Cerebellar cortex (tissue), 1 donor: ENCODE measurements around the gene ARID5A.

Experiments
- DNase-seq: peaks from one replicate; pipeline ENCODE4 v3.0.0-alpha.2; 2015; ENCODE audit warnings: low spot score

The ARID5A gene

DNA sequence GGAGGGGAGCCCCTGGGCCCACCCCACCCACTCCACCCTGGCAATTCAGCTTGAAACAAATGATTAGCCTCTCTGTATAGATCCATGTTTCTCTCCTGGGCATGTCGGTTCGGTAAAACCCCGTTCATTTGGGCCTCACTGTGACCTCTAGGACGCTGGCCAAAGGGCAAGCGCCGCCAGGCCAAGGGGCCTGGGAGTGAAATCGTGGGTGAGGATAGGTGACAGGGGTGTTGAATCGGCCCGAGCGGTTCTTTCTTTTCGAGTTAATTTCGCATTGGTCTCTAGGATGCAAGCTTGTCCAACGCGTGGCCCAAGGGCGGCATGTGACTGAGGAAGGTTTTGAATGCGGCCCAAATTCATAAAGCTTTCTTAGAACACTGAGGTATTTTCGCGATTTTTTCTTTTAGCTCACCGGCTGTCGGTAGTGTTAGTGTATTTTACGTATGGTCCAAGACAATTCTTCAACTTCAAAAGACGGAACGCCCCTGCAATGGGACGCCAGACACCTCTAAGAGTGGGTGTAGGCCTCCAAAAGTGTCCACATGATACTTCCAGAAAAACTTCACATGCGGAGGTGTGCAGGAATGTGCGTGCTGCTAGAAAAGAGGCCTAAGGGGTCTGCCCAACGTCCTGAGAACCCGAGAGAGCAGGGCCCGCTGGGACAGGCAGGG lies 9.8 kb upstream of the ARID5A start:
- DNase-seq = no peak

DNA sequence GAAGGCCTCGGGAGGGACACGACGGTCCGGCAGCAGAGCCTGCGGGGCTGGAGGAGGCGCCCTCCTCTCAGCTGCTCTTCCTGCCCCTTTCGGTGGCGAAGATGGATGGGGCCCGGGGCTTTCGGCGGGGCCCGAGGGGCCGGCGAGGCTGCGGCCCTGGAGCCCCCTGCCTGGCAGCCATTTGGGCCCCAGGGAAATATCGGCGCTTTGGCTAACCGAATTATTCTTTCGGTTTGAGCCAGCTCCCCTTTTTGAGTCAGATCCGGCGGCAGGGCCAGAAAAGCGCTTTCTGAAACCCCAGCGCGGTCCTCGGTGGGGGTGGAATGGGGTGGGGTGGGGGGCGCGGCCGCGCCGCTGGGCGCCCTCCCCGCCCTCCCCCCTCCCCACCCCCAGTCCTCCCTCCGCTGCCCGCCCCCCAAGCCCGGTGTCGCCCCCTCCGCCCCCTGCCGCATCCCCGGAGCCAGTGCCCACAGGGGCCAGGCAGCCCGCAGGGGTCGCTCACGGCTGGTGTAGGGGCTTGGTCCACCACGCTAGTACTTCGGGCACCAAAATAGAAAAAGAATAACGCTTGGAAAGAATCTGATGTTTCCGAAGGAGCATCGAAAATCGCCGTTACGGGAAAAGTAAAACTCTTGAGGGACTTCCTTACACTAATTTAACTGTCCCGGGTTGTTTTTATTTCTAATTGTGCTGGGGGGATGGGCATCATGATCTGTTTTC lies 9.1 kb upstream of the ARID5A start:
- no peak for DNase-seq

DNA sequence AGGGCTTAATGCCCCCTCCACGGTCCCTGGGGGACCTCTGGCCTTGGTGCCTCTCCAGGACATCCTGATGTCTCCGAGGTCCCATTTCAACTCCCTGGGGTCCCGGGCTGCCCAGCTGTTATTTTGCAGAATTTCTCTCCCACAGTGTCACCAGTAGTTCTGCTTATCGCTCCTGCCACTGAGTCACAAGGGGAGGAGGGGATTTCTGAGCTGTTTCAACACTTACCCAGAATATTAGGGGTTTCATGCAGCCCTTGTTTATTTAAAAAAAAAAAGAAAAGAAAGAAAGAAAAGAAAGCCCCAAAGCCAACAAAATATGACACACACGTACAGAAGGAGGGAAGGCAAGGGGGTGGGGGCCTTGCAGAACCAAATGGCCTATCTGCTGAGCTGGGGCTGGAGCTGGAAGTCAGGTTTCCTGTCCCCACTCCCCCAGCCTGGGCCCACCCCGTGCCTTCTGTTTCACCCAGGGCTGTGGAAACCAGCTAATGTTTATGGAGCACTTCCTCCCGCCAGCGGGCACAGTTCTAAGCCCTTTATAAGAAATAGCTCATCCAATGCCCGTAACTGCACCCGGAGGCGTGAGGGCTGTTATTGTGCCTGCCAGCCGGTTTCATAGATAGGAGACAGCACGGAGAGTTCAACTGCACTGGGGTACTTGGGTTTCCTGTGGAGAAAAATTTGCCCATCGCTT lies 8.4 kb upstream of the ARID5A start:
- DNase-seq = no peak

DNA sequence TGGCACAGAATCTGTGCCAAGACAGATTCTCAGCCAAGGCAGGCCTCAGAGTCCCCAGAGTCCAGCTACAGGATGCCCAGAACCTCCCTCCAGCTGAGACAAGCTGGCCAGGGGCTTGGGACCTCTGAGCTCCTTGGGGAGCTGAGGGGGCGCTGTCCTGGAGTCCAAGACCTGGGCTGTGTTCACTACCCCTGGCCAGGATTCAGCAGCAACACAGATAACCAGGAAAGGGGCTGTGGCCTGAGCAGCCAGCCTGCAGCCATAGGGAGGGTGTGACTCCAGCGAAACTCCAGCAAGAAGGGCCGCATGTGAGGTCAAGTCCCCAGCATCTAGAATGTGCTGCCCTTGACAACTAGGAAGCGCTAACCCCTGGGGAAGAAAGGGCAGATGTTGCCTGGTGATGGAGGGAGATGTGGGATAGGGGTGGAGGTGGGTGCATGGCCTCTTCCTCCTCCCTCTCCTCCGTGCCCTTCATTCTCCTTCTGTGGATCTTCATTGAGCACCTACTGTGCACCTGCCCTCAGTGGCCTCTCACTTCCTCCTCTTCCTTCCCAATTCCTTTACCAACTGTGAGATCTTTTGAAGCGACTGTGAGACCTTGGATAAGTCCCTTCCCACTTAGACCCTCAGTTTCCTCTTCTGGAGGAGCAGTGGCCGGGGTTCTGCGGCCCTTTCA lies 7.7 kb upstream of the ARID5A start:
- no peak for DNase-seq

DNA sequence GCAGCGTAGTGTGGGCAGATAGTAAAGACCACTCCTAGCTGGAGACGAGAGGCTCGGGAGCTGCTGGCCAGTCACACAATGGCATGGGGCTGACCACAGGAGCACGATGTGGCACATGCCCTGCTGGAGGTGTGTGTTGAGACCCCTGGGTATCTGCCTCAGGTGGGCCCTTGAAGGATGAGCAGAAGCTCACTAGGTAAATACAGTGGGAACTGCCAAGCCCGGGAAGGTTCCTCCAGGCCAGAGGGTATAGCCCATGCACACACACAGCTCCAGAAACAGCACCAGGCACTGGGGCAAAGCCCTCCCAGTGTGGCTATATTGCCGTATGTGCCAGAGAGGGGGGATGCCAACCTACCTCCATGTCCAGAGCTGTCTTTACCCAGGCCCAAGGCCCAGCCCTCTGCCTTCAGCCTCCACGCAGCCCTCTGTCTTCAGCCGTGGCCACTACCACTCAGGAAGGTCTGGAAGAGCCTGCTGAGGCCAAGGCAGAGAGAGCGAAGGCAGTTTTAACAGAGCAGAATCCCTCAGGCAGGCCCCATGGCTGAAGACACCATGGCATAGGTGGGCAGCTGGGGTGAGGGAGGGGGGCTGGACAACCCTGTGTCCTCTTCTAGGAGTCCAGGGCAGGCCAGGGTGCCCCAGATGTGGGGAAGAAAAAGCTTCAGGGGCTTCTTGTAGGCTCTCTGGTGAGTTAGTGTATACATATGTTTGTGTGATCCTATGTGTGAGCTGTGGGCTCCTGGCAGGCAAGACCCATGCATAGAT lies 7.0 kb upstream of the ARID5A start:
- DNase-seq = no peak

DNA sequence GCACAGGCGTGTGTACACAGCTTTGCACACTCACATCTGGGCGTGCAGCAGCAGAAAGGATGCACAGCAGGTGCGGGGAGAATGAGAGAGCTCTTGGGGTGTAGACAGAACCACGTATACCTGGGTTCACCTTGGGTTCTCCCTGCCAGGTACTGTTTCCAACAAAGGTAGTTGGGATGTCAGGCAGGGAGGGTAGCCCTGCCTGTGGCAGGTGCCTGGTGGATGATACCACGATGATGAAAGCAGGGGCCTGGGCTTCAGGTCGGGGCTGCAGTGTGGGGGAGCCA lies 6.5 kb upstream of the ARID5A start:
- DNase-seq = no peak

DNA sequence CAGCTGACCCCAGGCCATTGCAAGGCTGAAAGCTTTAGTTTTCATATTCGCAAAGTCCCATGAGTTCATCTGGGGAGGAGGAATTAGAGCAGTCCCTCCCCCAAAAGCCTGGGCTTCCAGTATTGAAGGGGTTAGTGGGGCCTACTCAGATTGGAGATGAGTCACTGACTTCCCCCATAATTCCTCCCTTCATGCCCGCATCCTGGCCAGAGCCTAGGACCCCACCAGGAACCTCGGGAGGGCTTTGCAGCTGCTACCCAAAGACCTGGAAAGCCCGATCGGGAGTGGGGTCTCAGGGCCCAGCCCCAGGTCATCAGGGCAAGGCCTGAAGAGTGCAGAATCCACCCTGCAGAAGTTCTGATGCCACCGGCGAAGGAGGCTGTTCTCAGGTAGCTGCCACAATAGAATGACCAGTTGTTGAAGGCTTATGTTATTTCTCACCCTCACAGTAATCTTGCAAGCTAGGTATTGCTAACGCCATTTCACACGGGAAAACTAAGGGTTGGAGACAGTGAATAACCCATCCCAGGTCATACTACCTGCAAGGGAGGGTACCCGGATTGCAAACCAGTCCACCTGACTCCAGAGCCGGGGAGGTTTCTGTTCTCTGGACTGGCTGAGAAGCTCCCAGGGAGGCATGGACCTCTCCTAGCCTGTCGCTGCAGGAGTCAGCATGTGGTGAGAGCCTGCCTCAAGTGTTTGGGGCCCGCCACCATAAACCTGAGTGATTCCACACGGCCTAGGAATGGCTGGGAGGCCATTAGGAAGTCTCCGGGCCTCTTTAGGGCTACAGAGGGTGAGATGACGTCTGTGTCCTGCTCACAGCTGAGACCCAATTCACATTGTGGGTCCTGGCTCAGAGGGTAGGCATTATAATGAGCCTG lies 5.8 kb upstream of the ARID5A start:
- no peak for DNase-seq

DNA sequence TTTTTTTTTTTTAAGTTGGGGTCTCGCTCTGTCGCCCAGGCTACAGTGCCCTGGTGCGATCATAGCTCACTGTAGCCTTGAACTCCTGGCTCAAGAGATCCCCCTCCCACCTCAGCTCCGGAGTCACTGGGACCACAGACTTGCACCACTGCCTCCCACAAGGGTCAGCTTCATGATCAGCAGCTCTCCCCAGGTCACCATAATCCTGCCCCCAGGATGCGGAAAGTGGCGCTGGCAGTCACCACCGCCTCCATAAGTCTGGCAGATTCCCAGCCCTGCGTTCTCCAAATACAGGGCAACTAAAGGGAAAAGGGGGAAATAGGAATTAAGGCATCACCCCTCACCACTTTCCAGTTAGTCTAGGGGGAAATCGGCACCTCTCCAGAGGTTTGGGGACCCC lies 5.2 kb upstream of the ARID5A start:
- DNase-seq = no peak

DNA sequence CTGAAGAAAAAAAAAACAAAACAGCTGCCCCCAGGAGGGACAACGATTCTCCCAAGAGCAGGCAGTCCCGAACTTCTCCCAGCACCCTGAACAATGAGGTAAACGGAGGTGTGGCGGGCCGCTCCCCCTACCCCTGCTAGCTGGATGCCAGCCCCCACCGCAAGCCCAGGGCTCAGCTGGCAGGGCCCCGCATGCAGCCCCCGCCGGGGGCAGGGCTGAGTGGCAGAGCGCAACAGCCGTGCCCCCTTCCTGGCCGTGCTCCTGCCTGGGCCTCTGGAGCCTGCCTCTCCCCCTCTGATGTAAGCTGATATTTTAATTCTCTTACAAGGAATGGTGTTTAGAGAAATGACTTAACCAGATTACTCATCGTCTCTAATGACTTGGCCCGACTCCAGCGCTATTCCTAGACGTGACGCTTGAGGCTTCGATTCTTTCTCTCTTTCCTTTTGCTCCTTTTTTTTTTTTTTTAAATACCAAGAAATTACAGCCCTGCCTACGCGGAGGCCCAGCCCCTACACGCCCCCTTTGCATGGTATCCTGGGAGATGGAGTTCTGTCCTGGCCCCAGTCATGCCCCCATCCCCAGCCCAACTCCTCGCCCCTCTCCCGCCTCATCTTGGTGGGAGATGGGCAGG lies 4.6 kb upstream of the ARID5A start:
- peak; percentile 36 for DNase-seq

DNA sequence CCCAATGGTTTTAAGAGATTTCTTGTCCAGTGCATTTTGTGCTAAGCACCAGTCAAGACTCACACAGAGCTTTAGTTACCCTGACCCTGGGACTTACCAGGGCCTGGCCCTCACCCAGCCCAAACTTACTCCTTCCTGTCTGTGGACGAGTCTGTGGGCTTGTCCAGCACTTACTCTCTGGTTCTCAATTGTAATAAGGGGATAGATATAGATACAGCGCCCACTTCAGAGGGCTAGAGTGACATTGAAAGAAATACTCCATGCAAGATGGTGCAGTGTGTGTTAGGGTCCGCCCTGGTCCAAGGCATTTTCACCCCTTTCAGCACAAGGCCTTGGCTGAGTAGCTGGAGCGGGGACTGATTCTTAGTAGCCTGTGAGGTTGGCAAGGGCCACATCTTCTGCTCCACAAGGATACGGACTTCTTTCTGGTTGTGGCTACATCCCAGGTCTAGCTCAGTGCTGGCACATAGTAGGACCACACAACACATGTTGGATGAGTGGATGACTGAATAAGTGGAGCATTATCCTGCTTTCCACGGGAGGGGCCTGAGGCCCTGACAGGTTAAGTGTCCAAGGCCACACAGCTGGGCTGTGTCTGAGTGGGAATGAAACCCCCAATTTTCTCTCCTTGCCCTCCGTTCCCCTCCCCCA lies 3.8 kb upstream of the ARID5A start:
- no peak for DNase-seq

DNA sequence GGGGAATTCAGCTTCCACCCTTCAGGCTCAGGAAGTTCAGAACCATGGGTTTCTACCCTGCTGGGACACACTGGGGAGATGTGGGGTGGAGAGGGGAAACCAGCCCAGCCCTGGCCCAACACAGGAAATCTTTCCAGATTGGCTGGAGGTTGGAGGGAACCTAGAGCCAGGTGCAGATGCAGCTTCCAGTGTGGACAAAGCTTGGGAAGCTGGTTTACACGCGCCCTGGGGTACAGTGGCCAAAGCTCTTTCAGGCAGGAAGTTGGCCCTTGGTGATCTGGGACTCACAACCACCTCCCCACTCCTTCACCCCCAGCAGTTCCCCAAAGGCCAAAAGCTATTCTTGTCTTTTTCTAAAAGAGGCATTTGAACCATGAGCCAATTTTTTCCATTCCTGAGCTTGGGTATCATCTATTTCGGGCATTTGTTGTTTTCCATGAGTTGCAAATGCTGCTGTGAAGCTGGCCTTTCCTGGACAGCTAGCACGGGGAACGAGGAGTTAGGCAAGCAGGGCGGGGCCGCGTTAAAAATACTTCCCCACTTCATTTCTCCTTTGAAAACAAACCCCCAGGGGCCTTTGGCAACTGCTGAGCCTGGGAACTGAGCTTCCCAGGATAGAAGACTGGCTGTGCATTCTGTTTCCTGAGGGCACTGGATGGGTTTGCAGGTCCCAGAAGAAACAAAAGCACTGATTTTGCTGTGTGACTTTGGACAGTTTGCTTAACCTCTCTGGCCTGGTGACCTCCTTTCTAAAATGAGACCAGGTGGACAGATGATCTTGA lies 3.1 kb upstream of the ARID5A start:
- DNase-seq = no peak

DNA sequence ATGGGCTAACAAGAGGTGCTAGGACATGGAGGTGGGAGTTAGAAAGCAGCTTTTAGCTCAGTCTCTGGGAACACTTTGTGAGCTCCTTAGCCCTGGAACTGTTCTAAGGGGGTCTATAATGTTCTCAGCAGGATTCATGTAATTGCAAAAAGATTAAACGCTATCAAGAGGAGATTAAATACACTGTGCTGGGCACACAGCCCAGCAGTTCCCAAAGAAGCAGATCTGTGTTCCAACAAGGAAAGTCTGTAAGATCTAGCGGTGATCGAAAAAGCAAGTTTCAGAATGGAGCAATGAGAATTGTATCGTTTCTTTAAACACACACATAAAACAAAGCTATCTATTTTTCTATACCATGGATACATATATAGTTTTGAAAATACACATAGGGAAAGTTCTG lies 2.4 kb upstream of the ARID5A start:
- DNase-seq = no peak

DNA sequence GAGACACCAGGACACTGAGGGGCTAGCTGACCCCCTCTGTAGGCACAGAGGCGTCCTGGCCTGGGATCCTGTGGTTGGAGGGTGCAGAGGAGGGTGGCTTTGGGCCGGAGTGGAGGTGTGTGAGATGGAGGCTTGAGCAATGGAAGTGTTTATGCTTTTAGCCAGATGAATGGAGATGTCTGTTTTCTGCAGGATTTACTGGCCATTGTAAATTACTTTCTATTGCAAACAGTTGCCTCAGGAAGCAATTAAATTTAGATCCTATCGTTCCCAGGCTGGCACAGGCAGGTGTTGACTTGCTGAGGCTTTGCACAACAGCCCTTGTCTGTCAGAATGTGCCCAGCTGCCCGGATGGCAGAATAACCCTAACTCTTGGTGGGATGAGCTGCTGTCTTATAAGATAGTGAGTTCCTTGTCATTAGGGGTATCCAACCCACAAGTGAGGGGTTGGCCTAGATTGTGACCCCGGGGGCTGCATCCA lies 1.8 kb upstream of the ARID5A start:
- no peak for DNase-seq

DNA sequence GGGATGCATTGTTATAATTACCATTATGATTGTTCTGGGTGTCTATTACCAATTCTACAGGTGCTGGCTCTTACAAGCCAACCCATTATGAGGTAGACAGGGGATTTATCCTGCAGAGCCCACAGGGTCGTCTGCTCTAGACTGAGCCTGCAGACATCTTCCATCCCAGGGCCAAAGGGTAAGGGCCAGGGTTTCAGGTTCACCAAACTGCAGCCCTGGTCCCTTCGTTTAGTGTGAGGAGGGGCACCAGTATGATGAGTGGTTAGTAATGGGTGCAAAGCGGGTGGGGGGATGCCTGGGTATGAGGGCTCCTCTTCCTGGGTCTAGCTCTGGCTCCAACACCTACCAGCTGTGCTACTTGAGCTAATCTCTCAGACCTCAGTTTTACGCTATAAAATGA lies 1.2 kb upstream of the ARID5A start:
- no peak for DNase-seq

DNA sequence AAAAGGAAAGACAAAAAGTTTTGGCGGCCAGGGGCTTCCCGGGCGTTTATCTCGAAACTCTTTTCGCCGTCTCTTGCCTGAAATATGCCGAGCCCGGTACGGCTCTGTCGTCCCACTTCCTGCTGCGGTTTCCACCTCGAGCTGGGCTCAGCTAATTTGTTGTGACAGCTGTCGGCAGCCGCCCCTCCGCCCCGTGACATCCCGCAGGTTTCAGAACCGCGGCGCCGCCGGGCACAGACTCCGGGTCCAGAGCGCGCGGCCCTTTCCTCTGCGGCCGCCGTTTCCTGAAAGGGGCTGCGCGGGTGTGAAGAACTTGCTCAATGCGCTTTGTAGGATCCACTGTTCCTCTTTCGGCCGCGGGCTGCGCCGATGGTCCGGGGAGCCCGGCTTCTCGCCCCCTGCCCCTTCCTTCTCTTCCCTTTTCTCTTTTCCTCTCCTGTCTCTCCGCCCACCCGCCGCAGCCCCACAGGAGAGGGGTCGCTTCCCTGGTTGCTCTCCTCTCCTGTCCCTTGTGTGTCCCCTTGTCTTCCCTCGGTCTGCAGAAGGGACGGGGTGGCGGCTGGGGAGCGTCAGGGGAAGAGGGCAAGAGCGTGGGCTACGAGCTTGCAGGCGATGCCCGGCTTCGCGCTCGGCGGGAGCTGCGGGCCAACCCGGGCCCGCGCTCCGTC lies 648 bp downstream of the ARID5A start:
- peak; percentile 12 for DNase-seq

DNA sequence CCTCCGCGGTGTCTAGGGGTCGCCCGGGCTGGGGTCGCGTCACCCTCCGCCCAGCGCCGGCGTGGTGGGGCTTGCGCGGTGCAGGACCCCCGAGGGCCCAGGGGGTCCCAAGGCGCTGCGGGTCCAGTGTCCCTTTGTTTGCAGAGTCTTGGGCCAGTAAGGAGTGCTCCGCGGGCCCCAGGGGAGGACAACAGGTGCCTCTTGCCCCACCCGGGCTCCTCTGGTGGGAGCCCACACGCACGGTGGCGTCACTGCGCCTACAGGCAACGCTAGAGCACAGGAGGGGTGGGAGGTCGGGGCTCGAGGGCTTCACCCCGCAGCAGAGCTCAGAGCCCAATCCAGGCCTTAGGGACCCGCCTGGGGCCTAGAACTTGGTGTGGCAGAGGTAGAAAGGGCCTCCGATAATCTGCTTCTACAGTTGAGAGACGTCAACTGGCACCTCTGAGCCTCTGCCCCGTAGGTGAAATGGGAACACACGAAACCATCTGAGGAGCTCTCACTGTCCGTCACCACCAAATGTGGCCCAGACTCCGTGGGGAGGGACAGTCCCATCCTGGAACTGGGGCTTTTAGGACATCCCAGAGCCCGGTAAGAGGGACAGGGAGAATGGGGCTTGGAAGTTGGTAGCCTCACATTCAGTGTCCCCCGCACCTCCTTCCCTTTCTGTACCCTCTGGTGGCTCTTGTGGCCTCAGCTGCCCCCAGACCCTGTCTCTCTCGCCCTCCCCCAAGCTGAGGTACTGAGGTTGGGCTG lies 1.4 kb downstream of the ARID5A start:
- no peak for DNase-seq

DNA sequence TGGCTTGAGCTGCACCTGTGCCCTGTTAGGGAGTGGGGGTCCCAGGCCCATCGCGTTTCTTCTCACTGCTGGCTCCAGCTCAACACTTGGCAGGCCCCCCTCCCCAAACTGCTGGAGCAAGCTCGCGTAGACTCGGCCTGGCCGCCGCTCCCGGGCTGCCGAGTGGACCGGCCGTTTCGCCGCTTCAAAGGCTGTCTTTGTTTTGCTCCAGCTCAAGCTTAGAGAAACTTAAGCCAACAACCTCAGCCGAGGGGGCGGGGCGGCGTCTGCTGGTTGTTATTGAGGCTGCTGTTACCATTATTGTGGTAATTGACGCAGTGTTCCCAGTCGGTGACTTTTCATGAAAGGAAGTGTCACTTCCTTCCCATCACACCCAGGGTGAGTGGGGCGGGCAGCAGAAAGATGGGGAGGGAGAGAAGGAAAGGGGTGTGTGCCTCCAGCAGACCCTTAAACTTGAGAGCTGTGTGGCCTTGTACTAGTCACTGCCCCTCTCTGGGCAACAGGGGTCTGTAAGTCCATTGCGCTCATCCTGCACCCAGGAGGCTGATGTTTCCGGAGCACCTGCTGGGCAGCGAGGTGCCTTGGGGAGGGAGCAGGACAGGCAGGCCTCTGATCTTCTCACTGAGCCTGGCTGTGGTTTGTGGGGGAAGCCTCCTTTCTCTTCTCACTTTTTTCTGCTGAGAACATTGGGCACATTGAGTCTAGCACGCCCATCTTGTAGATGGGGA lies 2.1 kb downstream of the ARID5A start:
- peak; percentile 14 for DNase-seq
